A673 (cell line): ENCODE results near the gene OR2T12.

Experiments
- CTCF ChIP-seq: fragments of 300-800, 200-600 bp; sonication (generic); conservative IDR thresholded peaks from 2 replicates; pipeline ENCODE4 v1.5.1; 2017; ENCODE audit warnings: low read depth, mild to moderate bottlenecking, antibody characterized with exemption, low read length, moderate library complexity, mixed read lengths
- EZH2 ChIP-seq: fragments of 200-600 bp; sonication (generic); IDR thresholded peaks from 2 replicates; pipeline ENCODE4 v1.6.1; 2017; ENCODE audit warnings: borderline replicate concordance, low read depth, mild to moderate bottlenecking, mixed read lengths, antibody characterized with exemption, low read length; ENCODE audit not compliant: poor library complexity, severe bottlenecking

- TF ChIP-seq CTCF, result no peak
- TF ChIP-seq EZH2, result no peak
These were observed 2.9 kb upstream of the OR2T12 start for GRCh38 chr1:248306103-248306502.
